Transverse colon (tissue), 3 donors: ENCODE data around the gene SRGAP1.

Source experiments
- EP300 ChIP-seq: sonication (generic); formaldehyde crosslinking; IDR thresholded peaks from one replicate; pipeline ENCODE4 v1.6.1; 2017; ENCODE audit warnings: antibody characterized with exemption, low read depth
- TF ChIP-seq, protein P1 (sequence below), 5 experiments: fragments of 200-600 bp in 3 of 5; fragments of 450-650 bp in 2 of 5; sonication (generic) in 3 of 5; IDR thresholded peaks; 1 replicate in 2 of 5; 2 replicates in 3 of 5; pipeline ENCODE4 v1.5.1; 2016 to 2017; ENCODE audit warnings: antibody characterized with exemption in 5 of 5, inconsistent platforms in 3 of 5, mild to moderate bottlenecking in 2 of 5, moderate library complexity in 1 of 5

DNA sequence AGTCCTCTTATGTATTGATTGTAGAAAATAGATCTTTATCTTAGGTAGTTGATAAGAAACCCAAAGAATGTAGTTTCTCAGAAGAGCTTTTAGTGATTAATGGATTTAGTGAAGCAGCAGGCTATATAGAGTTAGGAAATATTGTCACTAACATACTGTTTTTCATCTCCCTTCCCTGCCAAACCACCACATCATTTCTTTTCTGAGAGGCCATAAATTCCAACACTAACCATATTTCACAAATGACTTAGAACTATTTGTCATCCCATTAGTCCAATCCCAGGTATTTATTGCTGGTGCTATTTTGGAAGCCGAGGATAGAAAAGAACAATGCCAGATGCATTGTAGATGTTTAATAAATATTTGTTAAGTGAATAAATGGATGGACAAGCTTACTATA is 191.9 kb downstream of the SRGAP1 start:
- TF ChIP-seq, protein P1, sequence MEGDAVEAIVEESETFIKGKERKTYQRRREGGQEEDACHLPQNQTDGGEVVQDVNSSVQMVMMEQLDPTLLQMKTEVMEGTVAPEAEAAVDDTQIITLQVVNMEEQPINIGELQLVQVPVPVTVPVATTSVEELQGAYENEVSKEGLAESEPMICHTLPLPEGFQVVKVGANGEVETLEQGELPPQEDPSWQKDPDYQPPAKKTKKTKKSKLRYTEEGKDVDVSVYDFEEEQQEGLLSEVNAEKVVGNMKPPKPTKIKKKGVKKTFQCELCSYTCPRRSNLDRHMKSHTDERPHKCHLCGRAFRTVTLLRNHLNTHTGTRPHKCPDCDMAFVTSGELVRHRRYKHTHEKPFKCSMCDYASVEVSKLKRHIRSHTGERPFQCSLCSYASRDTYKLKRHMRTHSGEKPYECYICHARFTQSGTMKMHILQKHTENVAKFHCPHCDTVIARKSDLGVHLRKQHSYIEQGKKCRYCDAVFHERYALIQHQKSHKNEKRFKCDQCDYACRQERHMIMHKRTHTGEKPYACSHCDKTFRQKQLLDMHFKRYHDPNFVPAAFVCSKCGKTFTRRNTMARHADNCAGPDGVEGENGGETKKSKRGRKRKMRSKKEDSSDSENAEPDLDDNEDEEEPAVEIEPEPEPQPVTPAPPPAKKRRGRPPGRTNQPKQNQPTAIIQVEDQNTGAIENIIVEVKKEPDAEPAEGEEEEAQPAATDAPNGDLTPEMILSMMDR (IDR thresholded peaks at IDR 0.05), result no peak
- no peak for TF ChIP-seq EP300
